Tibial nerve (tissue), 4 donors: ENCODE measurements around the gene MGAT4D. TPM values are rescaled to one million over a fixed set of nuclear protein-coding genes. Genes with fewer than 3 reads are reported as not detected.

Experiments used
- DNase-seq, 2 donors: peaks; one replicate each; pipeline ENCODE4 v3.0.0-alpha.2; 2019; ENCODE audit warnings: low spot score in 2 of 2
- H3K27ac ChIP-seq, 4 donors: fragments of 200-600 bp; sonication (generic) in 3 of 4; one replicate each; pipeline ENCODE4 v1.5.1; 2017 to 2019; ENCODE audit warnings: mild to moderate bottlenecking in 1 of 4
- H3K27me3 ChIP-seq, 2 donors: fragments of 200-600 bp; sonication (generic) in 1 of 2; one replicate each; pipeline versions ENCODE4 v1.5.1 to v1.6.0; 2017 to 2019
- H3K36me3 ChIP-seq, 3 donors: fragments of 200-600 bp; sonication (generic); one replicate each; pipeline ENCODE4 v1.5.1; 2018 to 2019
- H3K4me1 ChIP-seq, 4 donors: fragments of 200-600 bp; sonication (generic) in 3 of 4; one replicate each; pipeline ENCODE4 v1.5.1; 2017 to 2019
- H3K4me3 ChIP-seq, 4 donors: fragments of 200-600 bp; sonication (generic) in 3 of 4; one replicate each; pipeline ENCODE4 v1.5.1; 2017 to 2019; ENCODE audit warnings: mild to moderate bottlenecking in 1 of 4, moderate library complexity in 1 of 4
- H3K9me3 ChIP-seq, 4 donors: fragments of 200-600 bp; sonication (generic) in 3 of 4; one replicate each; pipeline ENCODE4 v1.5.1; 2017 to 2019
- CTCF ChIP-seq, 5 experiments: fragments of 200-600 bp in 3 of 5; fragments of 450-650 bp in 2 of 5; sonication (generic) in 3 of 5; IDR thresholded peaks; one replicate each; pipeline ENCODE4 v1.5.1; 2016 to 2019; ENCODE audit warnings: antibody characterized with exemption in 5 of 5, mild to moderate bottlenecking in 3 of 5, moderate library complexity in 2 of 5
- EP300 ChIP-seq, 2 donors: sonication (generic); formaldehyde crosslinking; IDR thresholded peaks; one replicate each; pipeline ENCODE4 v1.6.1; 2017; ENCODE audit warnings: antibody characterized with exemption in 2 of 2, mild to moderate bottlenecking in 1 of 2
- POLR2A ChIP-seq, 2 donors: fragments of 450-650 bp; IDR thresholded peaks; one replicate each; pipeline ENCODE4 v1.6.1; 2017; ENCODE audit warnings: antibody characterized with exemption in 2 of 2, mild to moderate bottlenecking in 2 of 2, moderate library complexity in 2 of 2
- WGBS, 2 donors: methylation state at CpG; one replicate each; pipeline ENCODE4 v1.1.5; 2018; 5-methylcytosine and 5-hydroxymethylcytosine counted together
- total RNA-seq, 4 donors: library from RNA; depleted of rRNA; stranded (reverse); fragments of >200 nt; gene quantifications; one replicate each; pipeline ENCODE4 v1.1.0, GENCODE V29; 2016

MGAT4D gene
- under 1 TPM in 1 of 4 donors, not detected in 3; 0.22 TPM for total RNA-seq

GRCh38 chr4:140497747-140498636 lies at the start of gene MGAT4D:
TSS of gene MGAT4D (minus strand) at chr4:140498293. CDS start at chr4:140498222, 71 bp downstream.
- no peak for DNase-seq
- Histone ChIP-seq H3K4me1 (peaks cover 0 to 9% (median 0%) of the 10 kb centered on the region in 4 donors), H3K4me3 (peak within 1 kb of the TSS in 2 of 4 donors; percentile 28 to 36), H3K27me3 (peaks cover 0 to 57% of the 10 kb centered on the region in 2 donors), H3K27ac (no peak within 1 kb of the TSS), H3K36me3 (no peaks in the 10 kb centered on the region), H3K9me3 (no peaks in the 10 kb centered on the region)
- TF ChIP-seq CTCF (IDR thresholded peaks at IDR 0.05) (no peak), POLR2A (IDR thresholded peaks at IDR 0.05) (no peak), EP300 (IDR thresholded peaks at IDR 0.05) (no peak)
- 12 to 13% methylated on average over 24 to 64 of the region's 68 CpGs for WGBS, 2 donors

- peaks cover 0 to 56% (median 0%) of the 10 kb centered on the region in 3 donors for H3K36me3 ChIP-seq
- no peak overlapping the region for H3K27ac ChIP-seq
- no peaks in the 10 kb centered on the region for H3K9me3 ChIP-seq
- DNase-seq, result no peak
- no peak overlapping the region for H3K4me3 ChIP-seq
- H3K27me3 ChIP-seq, result no peaks in the 10 kb centered on the region
- 75 to 86% methylated on average over 4 of the region's 4 CpGs for WGBS, 2 donors
- TF ChIP-seq EP300 (IDR thresholded peaks at IDR 0.05) (no peak), POLR2A (IDR thresholded peaks at IDR 0.05) (no peak), CTCF (IDR thresholded peaks at IDR 0.05) (no peak)
- H3K4me1 ChIP-seq, result no peaks in the 10 kb centered on the region
Measured at GRCh38 chr4:140533951-140534480, 35.9 kb upstream of the MGAT4D start.

GRCh38 chr4:140529434-140529833 lies 31.3 kb upstream of the MGAT4D start:
- H3K4me1 ChIP-seq, result peaks cover 0 to 16% (median 5%) of the 10 kb centered on the region in 4 donors
- no peak overlapping the region for H3K4me3 ChIP-seq
- DNase-seq, result no peak
- 71 to 84% methylated on average over 1 of the region's 1 CpG for WGBS, 2 donors
- no peak overlapping the region for H3K27ac ChIP-seq
- H3K27me3 ChIP-seq, result no peaks in the 10 kb centered on the region
- no peaks in the 10 kb centered on the region for H3K9me3 ChIP-seq
- H3K36me3 ChIP-seq, result peaks cover 0 to 37% (median 4%) of the 10 kb centered on the region in 3 donors
- TF ChIP-seq POLR2A (IDR thresholded peaks at IDR 0.05) (no peak), EP300 (IDR thresholded peaks at IDR 0.05) (no peak), CTCF (IDR thresholded peaks at IDR 0.05) (no peak)

- Histone ChIP-seq H3K27me3 (no peaks in the 10 kb centered on the region), H3K36me3 (peaks cover 0 to 14% (median 4%) of the 10 kb centered on the region in 3 donors), H3K27ac (peak within 1 kb of the TSS; percentile 73 to 91 (median 83)), H3K4me1 (peaks cover 0 to 27% (median 5%) of the 10 kb centered on the region in 4 donors), H3K4me3 (peak within 1 kb of the TSS; percentile 37 to 88 (median 78)), H3K9me3 (no peaks in the 10 kb centered on the region)
- 0 to 1% methylated on average over 55 of the region's 77 CpGs for WGBS, 2 donors
- peak; percentile 94 to 95 for DNase-seq
- TF ChIP-seq POLR2A (IDR thresholded peaks at IDR 0.05) (peak in 1 of 2 donors; percentile 66), CTCF (IDR thresholded peaks at IDR 0.05) (peak; percentile 91 to 96 (median 94)), EP300 (IDR thresholded peaks at IDR 0.05) (peak; percentile 53 to 81)
Measured at GRCh38 chr4:140523857-140524742, 26.0 kb upstream of the MGAT4D start, which contains the start of gene ELMOD2. TSS of gene ELMOD2 (plus strand) at chr4:140524168. CDS start at chr4:140525429, 1,261 bp downstream.
